Left ventricle myocardium superior (tissue), 1 donor: ENCODE measurements around the gene CAMTA2. TPM values are rescaled to one million over a fixed set of nuclear protein-coding genes. Genes with fewer than 3 reads are reported as not detected.
A peak's percentile ranks its signal among the peaks of the same experiment; 100 is the strongest.

Experiments used
- ATAC-seq: fragments of 200-7000 bp; cut with Tn5 transposase; one replicate; pipeline ENCODE4 v1.9.1; 2020; ENCODE audit warnings: mild to moderate bottlenecking, moderate library complexity
- DNase-seq: peaks from one replicate; pipeline ENCODE4 v3.0.0-alpha.2; 2020
- intact Hi-C: fragments of 100-400 bp; cut with micrococcal nuclease; formaldehyde crosslinking; loops from one replicate; pipeline ENCODE4 v1.11.0; 2022
- total RNA-seq: library from RNA; stranded (reverse); fragmentation: NEBNext Ultra II Directional; extraction: Animal tissue kit (Norgen Biotek cat#: 25700); gene quantifications from one replicate; pipeline ENCODE4 v1.2.1, GENCODE V29; 2021
- donor health status: DM: no; HTN: yes; CAD: no; lungs with severe emphysema.

CAMTA2 gene
- total RNA-seq, 1 donor from 2014 or later, result 35.9 TPM

GRCh38 chr17:4950746-4951204 is 36.7 kb downstream of the CAMTA2 start, which contains the start of gene ENO3:
Gene ENO3 (plus strand): TSS chr17:4951119. CDS start chr17:4951830, 711 bp downstream.
- DNase-seq (peak; percentile 66), ATAC-seq (peak; percentile 4)
- intact Hi-C loops, result no loop called here

GRCh38 chr17:4950075-4950745 is 37.3 kb downstream of the CAMTA2 start:
- DNase-seq (peak; percentile 87), ATAC-seq (peak; percentile 5)
- intact Hi-C loops, result no loop called here

- ATAC-seq (peak; percentile 43), DNase-seq (peak; percentile 80)
- intact Hi-C loops, result no loop called here
Measured at GRCh38 chr17:4949321-4950074, 38.0 kb downstream of the CAMTA2 start.

GRCh38 chr17:4948931-4949320 is 38.5 kb downstream of the CAMTA2 start:
- intact Hi-C loops, result no loop called here
- DNase-seq (peak; percentile 93), ATAC-seq (peak; percentile 82)

GRCh38 chr17:4948166-4948930 is 39.1 kb downstream of the CAMTA2 start, which contains the start of gene PFN1:
Gene PFN1 (minus strand): TSS chr17:4948530. CDS start chr17:4948394, 136 bp downstream.
- ATAC-seq (peak; percentile 78), DNase-seq (peak; percentile 92)
- intact Hi-C loops, result no loop called here

GRCh38 chr17:4947411-4948165 is 39.9 kb downstream of the CAMTA2 start:
- DNase-seq (peak; percentile 79), ATAC-seq (peak; percentile 28)
- intact Hi-C loops, result no loop called here

GRCh38 chr17:4947010-4947410 is 40.5 kb downstream of the CAMTA2 start:
- intact Hi-C loops, result no loop called here
- no peak for DNase-seq
- ATAC-seq, result no peak

- DNase-seq, result no peak
- ATAC-seq, result no peak
- intact Hi-C loops, result no loop called here
Measured at GRCh38 chr17:4946312-4946976, 41.0 kb downstream of the CAMTA2 start.

GRCh38 chr17:4945944-4946280 is 41.6 kb downstream of the CAMTA2 start:
- DNase-seq (no peak), ATAC-seq (no peak)
- intact Hi-C loops, result no loop called here

GRCh38 chr17:4945176-4945943 is 42.1 kb downstream of the CAMTA2 start:
- DNase-seq, result peak; percentile 72
- intact Hi-C loops, result no loop called here
- peak; percentile 6 for ATAC-seq

- ATAC-seq, result no peak
- no peak for DNase-seq
- intact Hi-C loops, result no loop called here
Measured at GRCh38 chr17:4944554-4945175, 42.8 kb downstream of the CAMTA2 start.

- DNase-seq (no peak), ATAC-seq (no peak)
- intact Hi-C loops, result no loop called here
Measured at GRCh38 chr17:4944163-4944553, 43.3 kb downstream of the CAMTA2 start.

GRCh38 chr17:4942760-4943508 is 44.5 kb downstream of the CAMTA2 start:
- no peak for ATAC-seq
- intact Hi-C loops, result no loop called here

GRCh38 chr17:4941319-4941610 is 46.2 kb downstream of the CAMTA2 start:
- intact Hi-C loops, result no loop called here
- ATAC-seq (no peak), DNase-seq (no peak)

More at GRCh38 chr17:4942760-4943508, 44.5 kb downstream of the CAMTA2 start:
- no peak for DNase-seq

GRCh38 chr17:4940555-4941318 is 46.7 kb downstream of the CAMTA2 start:
- ATAC-seq, result peak; percentile 74
- peak; percentile 81 for DNase-seq
- intact Hi-C loops, result no loop called here
